GM12874 (cell line): ENCODE results near the gene ESRRB.

ENCODE experiments used
- CTCF ChIP-seq: IDR thresholded peaks from 2 replicates; pipeline ENCODE4 v1.5.1; 2011; ENCODE audit warnings: low read depth, mild to moderate bottlenecking, control low read depth, low read length, moderate library complexity; ENCODE audit not compliant: insufficient read depth

Gene ESRRB

GRCh38 chr14:76375947-76376404 is at the start of gene ESRRB:
Gene ESRRB, plus strand, starts transcription at chr14:76376137. Its CDS starts 265 bp downstream, at chr14:76376402.
- TF ChIP-seq CTCF, result no peak

DNA sequence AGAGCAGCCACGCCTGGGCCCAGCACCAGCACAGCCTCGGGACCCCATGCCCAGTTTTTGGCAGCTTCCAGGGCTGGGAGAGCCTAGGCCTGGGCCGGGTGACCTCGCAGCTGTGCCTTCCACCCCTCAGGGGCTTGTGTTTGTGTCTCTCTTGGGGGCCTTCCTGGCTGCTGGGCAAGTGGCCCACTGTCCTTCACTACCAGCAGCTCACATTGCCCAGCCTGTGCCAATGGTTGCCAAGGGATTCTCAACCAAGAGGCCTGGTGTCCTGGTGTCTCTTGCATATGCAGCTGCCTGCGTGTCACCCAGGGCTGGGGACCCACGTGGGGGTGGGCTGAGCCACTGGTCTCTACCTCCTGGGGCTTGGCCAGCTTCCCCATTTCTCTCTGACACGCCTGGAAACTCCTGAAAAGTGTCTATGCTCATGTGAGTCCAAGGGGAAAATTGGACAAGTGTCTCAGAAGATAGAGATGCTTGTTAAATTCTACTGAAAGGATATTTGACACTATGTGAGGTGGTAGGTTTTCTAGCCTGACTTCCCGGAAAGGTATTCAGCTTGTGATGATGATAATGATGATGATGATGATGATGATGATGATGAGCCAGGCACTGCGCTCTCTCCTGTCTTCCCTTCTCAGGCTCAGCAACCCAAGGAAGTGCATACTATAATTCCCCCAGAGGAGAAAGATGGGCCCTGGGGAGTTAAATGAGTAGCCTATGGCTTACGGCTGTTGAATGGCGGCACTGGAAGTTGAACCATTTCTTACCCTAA is 48.8 kb upstream of the ESRRB start:
- TF ChIP-seq CTCF, result no peak

GRCh38 chr14:76328457-76329137 is 47.3 kb upstream of the ESRRB start:
- no peak for TF ChIP-seq CTCF

GRCh38 chr14:76329154-76329928 is 46.6 kb upstream of the ESRRB start:
- no peak for TF ChIP-seq CTCF

DNA sequence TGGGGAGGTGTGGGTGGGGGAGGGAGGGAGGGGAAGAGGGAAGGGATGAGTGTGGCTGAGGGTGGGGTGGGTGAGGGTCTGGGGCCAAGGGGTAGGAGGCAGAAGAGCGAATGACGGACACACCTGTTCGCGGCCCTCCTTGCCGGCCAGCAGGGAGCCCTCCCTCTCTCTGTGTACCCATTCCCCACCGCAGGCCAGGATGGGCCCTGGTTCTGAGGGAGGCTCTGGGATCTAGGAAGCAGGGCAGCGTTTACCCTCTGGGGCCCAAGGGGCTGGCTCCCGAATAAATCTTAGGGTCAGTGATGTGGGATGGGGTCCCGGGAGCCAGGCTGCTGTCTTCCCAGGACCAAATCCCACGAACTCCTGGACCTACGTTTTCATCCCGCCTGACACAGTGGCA is 46.0 kb upstream of the ESRRB start:
- no peak for TF ChIP-seq CTCF

DNA sequence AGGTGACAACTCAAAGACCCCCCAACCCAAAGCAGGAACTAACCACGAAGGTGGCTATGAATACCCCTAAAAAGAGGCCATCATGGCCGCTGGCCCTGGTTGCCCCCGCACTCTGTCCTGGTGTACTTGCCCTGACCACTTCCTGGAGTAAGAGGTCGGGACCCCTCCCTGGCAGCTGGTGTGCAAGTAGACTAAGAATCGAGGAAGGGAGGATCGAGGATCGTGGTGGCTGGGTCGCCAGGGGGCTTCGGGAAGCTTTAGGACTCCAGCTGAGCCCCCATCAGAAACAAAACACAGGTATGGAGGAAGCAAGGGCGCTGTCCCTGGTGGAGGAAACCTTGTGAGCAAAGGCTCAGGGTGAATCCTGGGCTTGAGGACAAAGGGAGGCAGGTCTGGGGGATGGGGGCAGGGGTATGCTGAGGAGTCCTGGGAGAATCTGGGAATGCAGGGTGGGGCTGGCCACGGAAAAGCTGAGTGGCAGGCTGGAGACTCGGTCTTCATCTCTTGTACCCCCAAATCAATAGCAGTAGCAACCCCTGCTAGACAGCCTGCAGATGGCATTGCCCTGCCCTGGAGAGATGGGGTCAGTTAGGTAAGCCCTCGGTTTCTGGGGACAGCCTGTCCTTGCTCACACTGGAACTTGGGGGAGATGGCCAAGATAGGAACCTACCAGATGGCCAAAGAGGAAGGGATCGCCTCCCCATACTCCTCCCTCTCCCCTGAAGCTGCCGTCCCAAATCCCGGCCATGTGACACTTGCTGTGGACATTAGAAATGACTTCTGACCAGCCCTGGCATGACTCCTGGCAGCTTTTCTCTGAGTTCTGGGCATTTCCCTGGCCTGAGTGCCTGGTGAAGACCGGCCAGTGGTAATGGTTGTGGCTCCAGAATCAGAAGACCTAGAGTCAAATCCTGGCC is 45.3 kb upstream of the ESRRB start:
- no peak for TF ChIP-seq CTCF
